HG02763 (cell line): ENCODE results near the gene HNMT.
A peak's percentile ranks its signal among the peaks of the same experiment; 100 is the strongest.
"Not testable (repeated sequence)": the region's sequence is repeated elsewhere in the genome, so short reads cannot be mapped to it uniquely, and the experiment has no call there.

Experiments
- ATAC-seq: cut with Tn5 transposase; IDR thresholded peaks from one replicate; pipeline ENCODE4 v1.9.1; 2021; ENCODE audit warnings: mild to moderate bottlenecking, moderate library complexity; ENCODE audit not compliant: unreplicated experiment

Gene HNMT

DNA sequence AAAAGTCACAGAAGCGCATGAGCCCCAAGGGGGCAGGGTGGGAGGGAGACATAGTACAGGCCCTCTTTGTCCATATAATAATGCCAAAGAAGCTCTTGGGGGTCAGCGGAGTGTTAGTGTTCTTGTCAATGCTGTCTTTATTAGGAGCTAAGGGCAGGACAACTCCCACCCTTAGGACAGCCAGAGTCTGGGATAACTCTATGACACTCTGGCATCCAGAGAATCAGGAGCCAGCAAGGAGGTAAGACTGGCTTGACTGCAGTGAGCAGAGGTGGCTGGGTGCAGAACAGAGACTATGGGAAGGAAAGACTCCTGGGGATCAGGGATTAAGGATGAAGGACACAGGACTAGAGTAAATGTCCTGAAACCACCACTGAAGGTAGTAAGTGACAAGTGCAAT lies 19.0 kb upstream of the HNMT start:
- no peak for ATAC-seq

- ATAC-seq, result no peak
Observed at GRCh38 chr2:137946227-137946626, 18.0 kb upstream of the HNMT start.

- no peak for ATAC-seq
Observed at GRCh38 chr2:137947032-137947727, 17.1 kb upstream of the HNMT start.

- peak; percentile 47 for ATAC-seq
Observed at GRCh38 chr2:137947728-137948336, 16.4 kb upstream of the HNMT start.

DNA sequence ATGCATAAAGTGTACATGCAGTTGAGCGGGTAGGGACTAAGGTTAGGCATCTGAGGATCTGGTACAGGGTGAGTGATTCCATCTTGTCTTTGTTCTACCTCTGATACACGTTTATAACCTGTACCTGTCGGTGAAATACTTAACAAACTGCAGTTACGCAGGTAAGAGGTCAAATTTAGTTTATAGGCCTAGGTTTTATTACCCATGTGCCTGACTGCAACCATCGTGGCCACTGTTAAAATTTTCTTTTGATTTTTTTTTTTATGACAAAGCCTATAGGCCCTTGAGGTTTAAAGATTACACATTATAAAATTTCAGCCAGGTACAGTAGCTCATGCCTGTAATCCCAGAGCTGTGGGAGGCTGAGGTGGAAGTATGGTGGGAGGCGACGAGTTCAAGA lies 15.4 kb upstream of the HNMT start:
- ATAC-seq, result no peak

DNA sequence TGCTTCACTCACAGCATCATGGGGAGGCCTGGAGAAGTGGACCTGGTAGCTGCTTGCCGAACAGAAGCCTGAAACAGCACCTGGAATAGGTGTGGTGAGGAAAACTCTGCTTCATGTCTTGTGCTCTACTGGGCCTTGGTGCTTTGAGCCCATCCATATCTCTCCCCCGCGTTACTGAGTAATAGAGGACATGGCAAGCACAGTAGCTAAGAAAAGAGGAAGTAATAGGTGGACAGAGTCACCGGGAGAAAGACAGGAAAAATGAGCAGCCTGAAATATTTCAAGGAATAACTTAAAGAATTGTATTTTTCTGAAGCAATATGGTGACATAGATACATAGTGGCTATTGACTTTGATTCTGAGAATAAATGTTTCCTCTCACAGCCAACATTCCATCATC lies 14.0 kb upstream of the HNMT start:
- ATAC-seq, result no peak

- no peak for ATAC-seq
Observed at GRCh38 chr2:137951586-137951985, 12.7 kb upstream of the HNMT start.

GRCh38 chr2:137952586-137953129 lies 11.6 kb upstream of the HNMT start:
- no peak for ATAC-seq

DNA sequence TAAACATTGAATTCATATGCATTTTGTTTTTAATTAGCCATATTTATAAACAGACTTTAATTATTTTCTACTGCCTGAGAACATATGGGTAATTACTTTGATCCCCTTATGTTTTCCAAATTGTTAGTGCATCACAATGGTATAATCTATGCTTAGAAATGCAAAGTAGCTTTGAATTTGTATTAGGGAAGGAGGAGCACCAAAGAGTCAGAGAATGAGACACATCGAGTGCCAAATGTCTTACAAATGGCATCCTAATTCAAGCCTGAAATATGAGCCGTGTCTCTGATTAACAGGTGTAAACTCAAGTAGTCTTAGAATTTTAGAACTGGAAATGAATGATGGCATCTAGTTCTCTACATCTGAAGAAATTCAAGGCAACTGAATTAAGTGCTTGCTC lies 8.7 kb upstream of the HNMT start:
- no peak for ATAC-seq

DNA sequence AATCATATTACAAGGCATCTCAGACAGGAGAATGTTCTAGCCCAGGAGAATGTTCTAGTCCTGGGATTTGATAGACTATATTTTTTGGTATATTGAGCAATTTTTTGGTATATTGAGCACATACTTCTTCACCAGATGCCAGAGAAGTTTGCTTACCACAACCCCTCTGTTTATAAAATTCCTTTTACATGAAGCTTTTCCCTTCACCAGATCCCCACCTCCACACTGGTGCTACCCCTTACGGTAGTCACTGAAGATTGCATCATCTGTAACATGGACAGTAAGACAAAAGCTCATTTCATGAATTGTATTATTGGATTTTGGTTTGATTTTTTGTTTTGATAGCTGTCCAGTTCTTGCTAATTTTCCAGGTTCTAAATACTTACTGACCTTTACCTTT lies 7.2 kb upstream of the HNMT start:
- ATAC-seq, result no peak

DNA sequence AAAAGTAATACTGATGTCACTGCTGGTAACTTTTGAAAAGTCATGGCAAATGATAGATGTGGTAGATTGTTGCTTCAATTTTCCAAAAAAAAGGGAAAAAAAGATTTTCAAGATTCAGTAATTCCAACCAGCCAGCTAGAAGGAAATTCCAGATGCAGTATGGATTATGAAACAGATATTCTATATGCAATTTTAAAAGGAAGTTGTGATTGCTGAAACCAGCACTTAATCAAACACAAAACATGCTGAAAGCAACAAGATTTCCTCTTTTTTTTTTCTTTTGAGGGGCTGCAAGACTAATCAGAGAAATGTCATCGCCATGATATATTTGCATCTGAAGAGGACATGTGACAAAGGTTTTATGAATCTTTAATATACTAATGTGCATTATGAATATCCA lies 5.1 kb upstream of the HNMT start:
- no peak for ATAC-seq

GRCh38 chr2:137960223-137960622 lies 4.0 kb upstream of the HNMT start:
- no peak for ATAC-seq

DNA sequence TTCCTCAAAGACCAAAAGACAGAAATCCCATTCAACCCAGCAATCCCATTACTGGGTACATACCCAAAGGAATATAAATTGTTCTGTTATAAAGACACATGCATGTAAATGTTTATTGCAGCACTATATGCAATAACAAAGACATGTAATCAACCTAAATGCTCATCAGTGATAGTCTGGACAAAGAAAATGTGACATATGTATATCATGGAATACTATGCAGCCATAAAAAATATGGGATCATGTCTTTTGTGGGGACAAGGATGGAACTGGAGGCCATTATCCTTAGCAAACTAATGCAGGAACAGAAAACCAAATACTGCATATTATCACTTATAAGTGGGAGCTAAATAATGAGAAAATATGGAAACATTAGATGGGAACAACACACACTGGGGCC lies 2.7 kb upstream of the HNMT start:
- ATAC-seq, result no peak

DNA sequence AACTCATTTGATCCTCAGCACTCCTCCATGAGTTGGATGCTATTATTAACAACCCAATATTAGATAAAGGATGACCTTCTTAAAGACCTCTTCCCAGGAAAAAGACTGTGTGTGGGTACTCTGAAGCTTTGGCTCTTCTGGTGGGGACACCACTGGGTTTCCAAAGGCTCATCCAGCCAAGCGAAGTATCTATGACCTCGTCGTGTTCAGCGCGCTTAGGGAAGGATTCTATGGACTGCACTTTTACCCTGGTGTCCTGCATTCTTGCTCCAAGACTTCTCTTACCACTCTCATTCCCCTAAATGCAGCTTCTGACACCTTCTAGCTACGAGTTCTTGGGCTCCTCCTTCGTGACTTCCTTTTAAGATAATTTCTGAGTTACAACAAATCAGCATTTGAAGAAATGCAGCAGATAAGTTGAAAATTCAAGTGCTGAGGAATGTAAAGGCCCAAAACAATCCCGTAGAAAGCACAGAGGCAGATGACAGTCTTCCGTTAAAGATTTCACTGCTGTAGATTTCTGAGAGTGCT lies 673 bp upstream of the HNMT start:
- no peak for ATAC-seq

GRCh38 chr2:137964859-137965459 lies 686 bp downstream of the HNMT start:
- no peak for ATAC-seq

- ATAC-seq, result no peak
Observed at GRCh38 chr2:137966043-137966442, 1.8 kb downstream of the HNMT start.

- no peak for ATAC-seq
Observed at GRCh38 chr2:137967042-137967441, 2.8 kb downstream of the HNMT start.

- ATAC-seq, result no peak
Observed at GRCh38 chr2:137968477-137969417, 4.5 kb downstream of the HNMT start.

DNA sequence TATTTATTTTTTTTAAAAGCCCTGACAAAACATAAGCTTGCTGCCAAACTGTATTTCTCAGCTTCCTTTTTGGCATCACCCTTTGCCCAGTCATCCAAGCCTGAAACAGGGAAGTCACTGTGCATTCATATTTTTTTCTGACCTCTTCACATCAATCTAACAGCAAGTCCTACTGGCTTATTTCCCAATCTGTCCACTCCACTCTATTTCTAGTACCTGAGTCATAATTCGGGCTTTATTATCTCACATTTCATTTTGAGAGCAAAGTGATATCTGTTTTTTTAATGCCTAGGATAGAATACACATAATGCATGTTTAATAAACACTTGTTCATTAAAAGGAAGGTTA lies 5.1 kb downstream of the HNMT start:
- no peak for ATAC-seq

- ATAC-seq, result no peak
Observed at GRCh38 chr2:137969876-137970275, 5.6 kb downstream of the HNMT start.

GRCh38 chr2:137971259-137971658 lies 7.0 kb downstream of the HNMT start:
- not testable (repeated sequence) for ATAC-seq
